ENCODE results near the gene CTNNBIP1. TPM values are rescaled to one million over a fixed set of nuclear protein-coding genes. Genes with fewer than 3 reads are reported as not detected.

Gene CTNNBIP1
- total and polyA plus RNA-seq, 7 donors: 9.2 to 20.3 (median 18.2) TPM

GRCh38 chr1:9865724-9866123 is 44.3 kb downstream of the CTNNBIP1 start:
- Histone ChIP-seq H3K4me3 (no peak overlapping the region), H3K4me1 (peaks cover 0 to 7% (median 0%) of the 10 kb centered on the region in 4 donors), H3K27ac (no peak overlapping the region), H3K27me3 (no peaks in the 10 kb centered on the region), H3K36me3 (peaks cover 0 to 28% (median 4%) of the 10 kb centered on the region in 4 donors), H3K9me3 (no peaks in the 10 kb centered on the region)
- DNase-seq: no peak
- 89 to 90% methylated on average over 2 of the region's 2 CpGs for WGBS, 2 donors
- no peak for TF ChIP-seq CTCF (IDR thresholded peaks at IDR 0.05)
- TF ChIP-seq POLR2AphosphoS5 (IDR thresholded peaks at IDR 0.05): no peak
- TF ChIP-seq POLR2A (IDR thresholded peaks at IDR 0.05): no peak
- TF ChIP-seq EP300 (IDR thresholded peaks at IDR 0.05): no peak
- intact Hi-C loops (cut with DNase I): loop anchor here (5.0 kb wide), 3 partner anchors 43 to 163 kb away; partner anchors contain the start of gene CLSTN1

- no peak overlapping the region for H3K27ac ChIP-seq
- 92 to 93% methylated on average over 10 of the region's 10 CpGs for WGBS, 2 donors
- no peak overlapping the region for H3K4me3 ChIP-seq
- H3K9me3 ChIP-seq: no peaks in the 10 kb centered on the region
- H3K27me3 ChIP-seq: no peaks in the 10 kb centered on the region
- TF ChIP-seq CTCF (IDR thresholded peaks at IDR 0.05): no peak
- no peak for TF ChIP-seq POLR2AphosphoS5 (IDR thresholded peaks at IDR 0.05)
- no peak for TF ChIP-seq EP300 (IDR thresholded peaks at IDR 0.05)
- no peak for TF ChIP-seq POLR2A (IDR thresholded peaks at IDR 0.05)
- intact Hi-C loops (cut with DNase I): no loop called here
- H3K4me1 ChIP-seq: peaks cover 0 to 7% (median 0%) of the 10 kb centered on the region in 4 donors
- H3K36me3 ChIP-seq: peaks cover 0 to 10% (median 2%) of the 10 kb centered on the region in 4 donors
- DNase-seq: no peak
Observed at GRCh38 chr1:9863371-9863770, 46.7 kb downstream of the CTNNBIP1 start.

GRCh38 chr1:9861360-9861759 is 48.7 kb downstream of the CTNNBIP1 start:
- no peak for TF ChIP-seq POLR2A (IDR thresholded peaks at IDR 0.05)
- no peak for TF ChIP-seq EP300 (IDR thresholded peaks at IDR 0.05)
- Histone ChIP-seq H3K4me1 (peaks cover 0 to 3% (median 0%) of the 10 kb centered on the region in 4 donors), H3K9me3 (no peaks in the 10 kb centered on the region), H3K4me3 (no peak overlapping the region), H3K27me3 (no peaks in the 10 kb centered on the region), H3K36me3 (peaks cover 0 to 7% (median 2%) of the 10 kb centered on the region in 4 donors), H3K27ac (no peak overlapping the region)
- intact Hi-C loops (cut with DNase I): no loop called here
- no peak for DNase-seq
- 88 to 89% methylated on average over 8 of the region's 8 CpGs for WGBS, 2 donors

- 92 to 94% methylated on average over 5 of the region's 5 CpGs for WGBS, 2 donors
Observed at GRCh38 chr1:9860887-9861286, 49.2 kb downstream of the CTNNBIP1 start.

More at GRCh38 chr1:9860887-9861286, 49.2 kb downstream of the CTNNBIP1 start:
- TF ChIP-seq POLR2AphosphoS5 (IDR thresholded peaks at IDR 0.05): no peak
- no peak for TF ChIP-seq EP300 (IDR thresholded peaks at IDR 0.05)
- TF ChIP-seq POLR2A (IDR thresholded peaks at IDR 0.05): no peak
- TF ChIP-seq CTCF (IDR thresholded peaks at IDR 0.05): no peak
- no peak overlapping the region for H3K27ac ChIP-seq
- H3K4me3 ChIP-seq: no peak overlapping the region
- no peak for DNase-seq
- peaks cover 0 to 7% (median under 1%) of the 10 kb centered on the region in 4 donors for H3K36me3 ChIP-seq
- no peaks in the 10 kb centered on the region for H3K9me3 ChIP-seq
- intact Hi-C loops (cut with DNase I): no loop called here
- peaks cover 0 to 3% (median 0%) of the 10 kb centered on the region in 4 donors for H3K4me1 ChIP-seq
- no peaks in the 10 kb centered on the region for H3K27me3 ChIP-seq

Data from sigmoid colon (tissue), 7 donors.